ENCODE measurements around the gene STEAP1.
A peak's percentile ranks its signal among the peaks of the same experiment; 100 is the strongest.
"Not testable (repeated sequence)": the region's sequence is repeated elsewhere in the genome, so short reads cannot be mapped to it uniquely, and the experiment has no call there.

DNA sequence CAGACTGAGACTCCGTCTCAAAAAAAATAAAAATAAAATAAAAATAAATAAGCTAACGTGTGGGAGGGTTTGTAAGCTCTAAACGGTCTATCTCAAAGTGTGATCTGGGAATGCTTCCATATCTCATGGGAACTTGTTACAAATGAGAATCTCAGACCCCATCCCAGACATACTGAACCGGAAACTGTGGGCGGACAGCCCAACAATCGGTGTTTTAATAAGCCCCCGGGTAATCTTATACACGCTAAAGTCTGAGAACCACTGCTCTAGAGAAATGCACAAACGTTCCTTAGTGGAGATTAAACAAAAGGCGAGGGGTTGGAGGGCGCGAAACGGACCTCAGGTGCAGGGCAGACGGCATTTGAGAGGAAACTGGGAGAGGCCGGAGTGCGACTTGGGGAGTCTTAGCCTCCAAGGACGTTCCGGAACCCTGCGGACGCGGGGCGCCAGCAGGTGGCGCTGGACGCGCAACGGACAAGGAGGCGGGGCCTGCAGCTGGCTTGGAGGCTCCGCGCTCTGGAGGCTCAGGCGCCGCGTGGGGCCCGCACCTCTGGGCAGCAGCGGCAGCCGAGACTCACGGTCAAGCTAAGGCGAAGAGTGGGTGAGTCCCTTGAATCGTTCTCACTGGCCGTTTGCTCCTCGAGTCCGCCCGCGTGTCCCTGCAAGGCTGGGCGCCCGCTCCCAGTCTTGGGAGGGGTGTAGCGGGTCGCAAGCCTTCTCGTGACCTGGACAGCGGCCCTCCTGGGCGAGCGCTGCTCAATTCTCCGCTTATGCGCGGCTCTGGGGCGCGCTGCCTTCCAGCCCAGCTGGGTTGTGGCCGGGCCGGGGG is at the start of gene STEAP1:
- TF ChIP-seq EZH2 (IDR thresholded peaks at IDR 0.05; ENCODE audit: borderline replicate concordance, low read length), result not testable (repeated sequence)
- TF ChIP-seq, protein P1, sequence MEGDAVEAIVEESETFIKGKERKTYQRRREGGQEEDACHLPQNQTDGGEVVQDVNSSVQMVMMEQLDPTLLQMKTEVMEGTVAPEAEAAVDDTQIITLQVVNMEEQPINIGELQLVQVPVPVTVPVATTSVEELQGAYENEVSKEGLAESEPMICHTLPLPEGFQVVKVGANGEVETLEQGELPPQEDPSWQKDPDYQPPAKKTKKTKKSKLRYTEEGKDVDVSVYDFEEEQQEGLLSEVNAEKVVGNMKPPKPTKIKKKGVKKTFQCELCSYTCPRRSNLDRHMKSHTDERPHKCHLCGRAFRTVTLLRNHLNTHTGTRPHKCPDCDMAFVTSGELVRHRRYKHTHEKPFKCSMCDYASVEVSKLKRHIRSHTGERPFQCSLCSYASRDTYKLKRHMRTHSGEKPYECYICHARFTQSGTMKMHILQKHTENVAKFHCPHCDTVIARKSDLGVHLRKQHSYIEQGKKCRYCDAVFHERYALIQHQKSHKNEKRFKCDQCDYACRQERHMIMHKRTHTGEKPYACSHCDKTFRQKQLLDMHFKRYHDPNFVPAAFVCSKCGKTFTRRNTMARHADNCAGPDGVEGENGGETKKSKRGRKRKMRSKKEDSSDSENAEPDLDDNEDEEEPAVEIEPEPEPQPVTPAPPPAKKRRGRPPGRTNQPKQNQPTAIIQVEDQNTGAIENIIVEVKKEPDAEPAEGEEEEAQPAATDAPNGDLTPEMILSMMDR (conservative IDR thresholded peaks at IDR 0.05 in 1 of 2, IDR thresholded peaks at IDR 0.05 in 1 of 2; ENCODE audit: extremely low read depth in 1 of 2, insufficient read depth in 1 of 2, low read depth in 1 of 2, low read length in 2 of 2), result peak; percentile 44 to 78
